Thoracic aorta (tissue), 2 donors: ENCODE results near the gene CNTN1. TPM values are rescaled to one million over a fixed set of nuclear protein-coding genes. Genes with fewer than 3 reads are reported as not detected.
"Not testable (repeated sequence)": the region's sequence is repeated elsewhere in the genome, so short reads cannot be mapped to it uniquely, and the experiment has no call there.

ENCODE experiments used
- ATAC-seq: fragments of 150-250 bp; one replicate; pipeline ENCODE4 v1.8.0; 2017; ENCODE audit warnings: low read depth; ENCODE audit not compliant: insufficient number of reproducible peaks, low FRiP score
- DNase-seq: peaks from one replicate; pipeline ENCODE4 v3.0.0-alpha.2; 2020; ENCODE audit warnings: low spot score
- H3K27ac ChIP-seq, 2 donors: fragments of 200-600 bp; sonication (generic); 1 replicate in 1 of 2; 2 replicates in 1 of 2; pipeline ENCODE4 v1.5.1; 2016; ENCODE audit warnings: mild to moderate bottlenecking in 2 of 2, moderate library complexity in 2 of 2
- H3K27me3 ChIP-seq: fragments of 200-600 bp; sonication (generic); replicated peaks from 2 replicates; pipeline ENCODE4 v1.6.0; 2016; ENCODE audit warnings: mild to moderate bottlenecking; ENCODE audit not compliant: insufficient read depth
- H3K36me3 ChIP-seq: fragments of 200-600 bp; sonication (generic); one replicate; pipeline ENCODE4 v1.5.1; 2016
- H3K4me1 ChIP-seq, 2 donors: fragments of 200-600 bp; sonication (generic); 1 replicate in 1 of 2; 2 replicates in 1 of 2; pipeline versions ENCODE4 v1.5.1 to v1.6.0; 2016; ENCODE audit warnings: low read depth in 2 of 2, mild to moderate bottlenecking in 1 of 2; ENCODE audit not compliant: control insufficient read depth in 1 of 2
- H3K4me3 ChIP-seq: fragments of 200-600 bp; sonication (generic); 2 replicates; pipeline ENCODE4 v1.5.1; 2016; ENCODE audit warnings: mild to moderate bottlenecking
- H3K9me3 ChIP-seq: fragments of 200-600 bp; sonication (generic); 2 replicates; pipeline ENCODE4 v1.5.1; 2016
- CTCF ChIP-seq: fragments of 200-600 bp; sonication (generic); IDR thresholded peaks from one replicate; pipeline ENCODE4 v1.5.1; 2019; ENCODE audit warnings: antibody characterized with exemption
- total RNA-seq, 2 donors: library from RNA; depleted of rRNA; stranded (reverse); fragments of >200 nt; gene quantifications; one replicate each; pipeline versions ENCODE4 v1.1.0 to v1.2.3, GENCODE V29; 2016

The CNTN1 gene
- total RNA-seq, 2 donors from 2014 or later, result 16.1 to 42.8 TPM

- TF ChIP-seq CTCF, result no peak
Observed at GRCh38 chr12:41074473-41074769, 382.2 kb downstream of the CNTN1 start.

GRCh38 chr12:41076114-41076513 lies 383.9 kb downstream of the CNTN1 start:
- Histone ChIP-seq H3K9me3 (no peaks in the 10 kb centered on the region), H3K36me3 (no peaks in the 10 kb centered on the region), H3K27ac (no peak overlapping the region), H3K27me3 (no peaks in the 10 kb centered on the region), H3K4me1 (no peaks in the 10 kb centered on the region), H3K4me3 (no peak overlapping the region)
- TF ChIP-seq CTCF, result no peak
- DNase-seq, result no peak
- no peak for ATAC-seq

More at GRCh38 chr12:41074473-41074769, 382.2 kb downstream of the CNTN1 start:
- no peaks in the 10 kb centered on the region for H3K27me3 ChIP-seq
- no peak overlapping the region for H3K4me3 ChIP-seq
- DNase-seq, result no peak
- H3K27ac ChIP-seq, result no peak overlapping the region
- ATAC-seq, result no peak
- no peaks in the 10 kb centered on the region for H3K4me1 ChIP-seq
- no peaks in the 10 kb centered on the region for H3K9me3 ChIP-seq
- H3K36me3 ChIP-seq, result no peaks in the 10 kb centered on the region

GRCh38 chr12:41081241-41081640 lies 389.0 kb downstream of the CNTN1 start:
- not testable (repeated sequence) for H3K27me3 ChIP-seq, H3K9me3 ChIP-seq, H3K4me1 ChIP-seq, H3K36me3 ChIP-seq, H3K4me3 ChIP-seq, DNase-seq, ATAC-seq, H3K27ac ChIP-seq

GRCh38 chr12:41089438-41089837 lies 397.2 kb downstream of the CNTN1 start:
- no peaks in the 10 kb centered on the region for H3K4me1 ChIP-seq
- no peaks in the 10 kb centered on the region for H3K27me3 ChIP-seq
- H3K9me3 ChIP-seq, result no peaks in the 10 kb centered on the region
- ATAC-seq (no peak), DNase-seq (no peak)
- H3K4me3 ChIP-seq, result no peak overlapping the region
- no peak for TF ChIP-seq CTCF
- H3K36me3 ChIP-seq, result no peaks in the 10 kb centered on the region
- H3K27ac ChIP-seq, result no peak overlapping the region

- no peaks in the 10 kb centered on the region for H3K27me3 ChIP-seq
- no peak overlapping the region for H3K27ac ChIP-seq
- H3K4me3 ChIP-seq, result no peak overlapping the region
- DNase-seq (no peak), ATAC-seq (no peak)
- no peaks in the 10 kb centered on the region for H3K36me3 ChIP-seq
- H3K4me1 ChIP-seq, result no peaks in the 10 kb centered on the region
- no peaks in the 10 kb centered on the region for H3K9me3 ChIP-seq
- no peak for TF ChIP-seq CTCF
Observed at GRCh38 chr12:41092115-41092514, 399.9 kb downstream of the CNTN1 start.

- no peak for ATAC-seq
- no peak for TF ChIP-seq CTCF
Observed at GRCh38 chr12:41096797-41097196, 404.6 kb downstream of the CNTN1 start.

More at GRCh38 chr12:41096797-41097196, 404.6 kb downstream of the CNTN1 start:
- Histone ChIP-seq H3K4me1 (no peaks in the 10 kb centered on the region), H3K27me3 (no peaks in the 10 kb centered on the region), H3K36me3 (no peaks in the 10 kb centered on the region), H3K27ac (no peak overlapping the region), H3K4me3 (no peak overlapping the region), H3K9me3 (no peaks in the 10 kb centered on the region)
- no peak for DNase-seq
